Keratinocyte (primary cell): ENCODE data around the gene PID1. TPM values are rescaled to one million over a fixed set of nuclear protein-coding genes. Genes with fewer than 3 reads are reported as not detected.

Source experiments
- DNase-seq: peaks from one replicate; pipeline ENCODE4 v3.0.0-alpha.2; 2011; ENCODE audit warnings: low read depth, missing footprints, low spot score
- FAIRE-seq: peaks from 2 replicates; lab custom pipeline; 2011; peaks lifted over from hg19 to GRCh38; lab: Jason Lieb, UNC
- H2AFZ ChIP-seq: 2 replicates; pipeline ENCODE4 v1.6.0; 2012; ENCODE audit warnings: low read length, control low read depth, inconsistent platforms; ENCODE audit not compliant: control insufficient read depth
- H3K27ac ChIP-seq: 2 replicates; pipeline ENCODE4 v1.5.1; 2011; ENCODE audit warnings: low read length; ENCODE audit not compliant: control insufficient read depth, insufficient read depth
- H3K27me3 ChIP-seq: 3 replicates; pipeline ENCODE4 v1.6.0; 2011; ENCODE audit warnings: low read length; ENCODE audit not compliant: control insufficient read depth, insufficient read depth; ENCODE audit errors: extremely low read depth
- H3K36me3 ChIP-seq, 2 experiments: 2 replicates in 1 of 2; 3 replicates in 1 of 2; pipeline ENCODE4 v1.5.1; 2011; ENCODE audit warnings: low read length in 2 of 2, mild to moderate bottlenecking in 1 of 2; ENCODE audit not compliant: control insufficient read depth in 2 of 2, insufficient read depth in 2 of 2; ENCODE audit errors: extremely low read depth in 1 of 2
- H3K4me1 ChIP-seq: 3 replicates; pipeline ENCODE4 v1.5.1; 2011; ENCODE audit warnings: low read length; ENCODE audit not compliant: control insufficient read depth, insufficient read depth; ENCODE audit errors: extremely low read depth
- H3K4me2 ChIP-seq: 3 replicates; pipeline ENCODE4 v1.6.0; 2011; ENCODE audit warnings: low read depth, low read length; ENCODE audit not compliant: control insufficient read depth, insufficient read depth; ENCODE audit errors: extremely low read depth
- H3K4me3 ChIP-seq, 3 experiments: fragments of 200-600 bp in 1 of 3; sonication (generic) in 1 of 3; 2 replicates in 2 of 3; 3 replicates in 1 of 3; pipeline ENCODE4 v1.5.1; 2011 to 2016; ENCODE audit warnings: low read length in 3 of 3, mild to moderate bottlenecking in 3 of 3, control low read depth in 2 of 3, inconsistent platforms in 1 of 3, low read depth in 1 of 3, mixed read lengths in 1 of 3, mixed run types in 1 of 3, moderate library complexity in 1 of 3; ENCODE audit not compliant: control insufficient read depth in 2 of 3, insufficient read depth in 2 of 3; ENCODE audit errors: extremely low read depth in 1 of 3
- H3K79me2 ChIP-seq: 2 replicates; pipeline ENCODE4 v1.6.0; 2012; ENCODE audit warnings: low read length; ENCODE audit not compliant: control insufficient read depth, insufficient read depth
- H3K9ac ChIP-seq: 3 replicates; pipeline ENCODE4 v1.6.0; 2011; ENCODE audit warnings: low read length; ENCODE audit not compliant: control insufficient read depth, insufficient read depth; ENCODE audit errors: extremely low read depth
- H3K9me1 ChIP-seq: 3 replicates; pipeline ENCODE4 v1.6.0; 2011; ENCODE audit warnings: low read length; ENCODE audit not compliant: control insufficient read depth, insufficient read depth; ENCODE audit errors: extremely low read depth
- H3K9me3 ChIP-seq: 2 replicates; pipeline ENCODE4 v1.5.1; 2012; ENCODE audit warnings: low read depth, low read length; ENCODE audit not compliant: control insufficient read depth
- H4K20me1 ChIP-seq: 3 replicates; pipeline ENCODE4 v1.6.0; 2011; ENCODE audit warnings: low read length; ENCODE audit not compliant: control insufficient read depth, insufficient read depth; ENCODE audit errors: extremely low read depth
- EZH2 ChIP-seq: IDR thresholded peaks from one replicate; pipeline ENCODE4 v1.6.1; 2012; ENCODE audit warnings: inconsistent platforms, mild to moderate bottlenecking, low read length, moderate library complexity
- dilution Hi-C: fragments of 300-500 bp; cut with MboI; formaldehyde crosslinking; loops from one replicate; pipeline ENCODE4 v1.7.0; 2020; ENCODE audit warnings: low sequenced_read_pairs; ENCODE audit not compliant: extremely low pct_ligation_motif_present
- polyA plus RNA-seq, 5 experiments: library from polyadenylated mRNA; depleted of rRNA in 3 of 5; stranded (reverse) in 3 of 5; stranded (forward) in 1 of 5; unstranded in 1 of 5; fragments of >200 nt; gene quantifications; 1 replicate in 1 of 5; 2 replicates in 3 of 5; 3 replicates in 1 of 5; pipeline versions ENCODE4 v1.2.1 to v1.2.3, GENCODE V29; 2011 to 2012; ENCODE audit warnings: missing spikeins in 2 of 5, low read depth in 1 of 5, low replicate concordance in 1 of 5
- TF ChIP-seq, protein P1 (sequence below), 3 experiments: IDR thresholded peaks in 1 of 3; conservative IDR thresholded peaks in 1 of 3; optimal IDR thresholded peaks in 1 of 3; 2 replicates in 2 of 3; 3 replicates in 1 of 3; pipeline versions ENCODE3 to v1.5.1; 2011; ENCODE audit warnings: low read length in 3 of 3, mild to moderate bottlenecking in 3 of 3, moderate library complexity in 2 of 3, control low read depth in 1 of 3, inconsistent platforms in 1 of 3; ENCODE audit not compliant: insufficient read depth in 2 of 3; ENCODE audit errors: extremely low read depth in 1 of 3

PID1 gene
- polyA plus RNA-seq, 1 donor (not counting 4 experiments of a cell fraction or from before 2014, with no cell fraction given) = 5.4 TPM

DNA sequence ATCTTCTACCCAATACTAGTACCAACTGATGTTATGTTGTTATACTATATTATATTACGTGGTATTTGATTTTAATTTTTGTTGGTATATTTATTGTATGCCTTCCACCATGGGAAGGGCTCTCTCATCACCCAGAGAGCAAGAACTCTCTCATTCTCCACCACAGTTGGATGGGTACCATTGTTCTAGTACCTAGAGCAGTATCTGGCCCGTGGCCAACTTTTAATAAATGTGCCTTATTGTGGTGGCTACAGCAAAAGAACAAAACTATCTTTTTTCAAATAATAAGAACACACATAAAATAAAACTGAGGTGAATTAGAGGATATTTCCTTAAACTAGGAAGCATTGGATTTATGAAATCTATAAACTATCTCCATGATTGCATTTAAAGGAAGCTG lies 71.8 kb downstream of the PID1 start:
- no peak for DNase-seq
- H3K9ac ChIP-seq = no peak overlapping the region
- TF ChIP-seq, protein P1, sequence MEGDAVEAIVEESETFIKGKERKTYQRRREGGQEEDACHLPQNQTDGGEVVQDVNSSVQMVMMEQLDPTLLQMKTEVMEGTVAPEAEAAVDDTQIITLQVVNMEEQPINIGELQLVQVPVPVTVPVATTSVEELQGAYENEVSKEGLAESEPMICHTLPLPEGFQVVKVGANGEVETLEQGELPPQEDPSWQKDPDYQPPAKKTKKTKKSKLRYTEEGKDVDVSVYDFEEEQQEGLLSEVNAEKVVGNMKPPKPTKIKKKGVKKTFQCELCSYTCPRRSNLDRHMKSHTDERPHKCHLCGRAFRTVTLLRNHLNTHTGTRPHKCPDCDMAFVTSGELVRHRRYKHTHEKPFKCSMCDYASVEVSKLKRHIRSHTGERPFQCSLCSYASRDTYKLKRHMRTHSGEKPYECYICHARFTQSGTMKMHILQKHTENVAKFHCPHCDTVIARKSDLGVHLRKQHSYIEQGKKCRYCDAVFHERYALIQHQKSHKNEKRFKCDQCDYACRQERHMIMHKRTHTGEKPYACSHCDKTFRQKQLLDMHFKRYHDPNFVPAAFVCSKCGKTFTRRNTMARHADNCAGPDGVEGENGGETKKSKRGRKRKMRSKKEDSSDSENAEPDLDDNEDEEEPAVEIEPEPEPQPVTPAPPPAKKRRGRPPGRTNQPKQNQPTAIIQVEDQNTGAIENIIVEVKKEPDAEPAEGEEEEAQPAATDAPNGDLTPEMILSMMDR (optimal IDR thresholded peaks at IDR 0.05 in 1 of 3, IDR thresholded peaks at IDR 0.05 in 1 of 3, conservative IDR thresholded peaks at IDR 0.05 in 1 of 3; ENCODE audit: extremely low read depth in 1 of 3, insufficient read depth in 2 of 3, low read length in 3 of 3) = no peak
- TF ChIP-seq EZH2 = no peak
- H3K4me3 ChIP-seq = no peak overlapping the region
- no peaks in the 10 kb centered on the region for H3K9me3 ChIP-seq
- no peaks in the 10 kb centered on the region for H3K4me1 ChIP-seq
- no peak overlapping the region for H3K27ac ChIP-seq
- dilution Hi-C loops = no loop called here
- no peaks in the 10 kb centered on the region for H3K79me2 ChIP-seq
- no peak overlapping the region for H2AFZ ChIP-seq
- no peaks in the 10 kb centered on the region for H3K36me3 ChIP-seq
- no peaks in the 10 kb centered on the region for H3K9me1 ChIP-seq
- no peaks in the 10 kb centered on the region for H4K20me1 ChIP-seq
- no peaks in the 10 kb centered on the region for H3K27me3 ChIP-seq
- FAIRE-seq = no peak
- H3K4me2 ChIP-seq = no peak overlapping the region

DNA sequence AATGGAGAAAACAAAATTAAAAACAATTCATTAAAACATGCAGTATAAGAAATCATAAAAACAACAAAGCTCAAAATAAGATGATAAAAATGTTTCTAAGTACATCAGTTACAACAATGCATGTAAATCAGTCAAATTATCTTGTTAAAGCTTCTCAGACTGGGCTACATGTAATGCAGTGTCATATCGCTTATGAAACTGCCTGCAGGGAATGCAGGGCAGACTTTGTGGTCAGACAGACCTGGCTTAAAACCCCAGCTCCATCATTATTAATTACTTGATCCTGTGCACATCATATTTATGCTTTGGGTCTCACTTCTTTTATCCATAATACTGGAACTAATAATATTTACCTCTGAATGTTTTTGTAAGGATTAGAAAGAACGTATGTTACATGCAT lies 74.6 kb downstream of the PID1 start:
- no peak for DNase-seq
- Histone ChIP-seq H4K20me1 (no peaks in the 10 kb centered on the region), H3K4me2 (no peak overlapping the region), H3K27me3 (no peaks in the 10 kb centered on the region), H3K4me3 (no peak overlapping the region), H3K79me2 (no peaks in the 10 kb centered on the region), H3K9ac (no peak overlapping the region), H3K27ac (no peak overlapping the region), H3K36me3 (no peaks in the 10 kb centered on the region), H3K4me1 (no peaks in the 10 kb centered on the region), H2AFZ (no peak overlapping the region), H3K9me1 (no peaks in the 10 kb centered on the region), H3K9me3 (no peaks in the 10 kb centered on the region)
- dilution Hi-C loops = no loop called here
- TF ChIP-seq, protein P1 (optimal IDR thresholded peaks at IDR 0.05 in 1 of 3, IDR thresholded peaks at IDR 0.05 in 1 of 3, conservative IDR thresholded peaks at IDR 0.05 in 1 of 3; ENCODE audit: extremely low read depth in 1 of 3, insufficient read depth in 2 of 3, low read length in 3 of 3) = no peak
- TF ChIP-seq EZH2 = no peak
- FAIRE-seq = no peak
